ENCODE results near the gene SLC44A1.

SLC44A1 gene

DNA sequence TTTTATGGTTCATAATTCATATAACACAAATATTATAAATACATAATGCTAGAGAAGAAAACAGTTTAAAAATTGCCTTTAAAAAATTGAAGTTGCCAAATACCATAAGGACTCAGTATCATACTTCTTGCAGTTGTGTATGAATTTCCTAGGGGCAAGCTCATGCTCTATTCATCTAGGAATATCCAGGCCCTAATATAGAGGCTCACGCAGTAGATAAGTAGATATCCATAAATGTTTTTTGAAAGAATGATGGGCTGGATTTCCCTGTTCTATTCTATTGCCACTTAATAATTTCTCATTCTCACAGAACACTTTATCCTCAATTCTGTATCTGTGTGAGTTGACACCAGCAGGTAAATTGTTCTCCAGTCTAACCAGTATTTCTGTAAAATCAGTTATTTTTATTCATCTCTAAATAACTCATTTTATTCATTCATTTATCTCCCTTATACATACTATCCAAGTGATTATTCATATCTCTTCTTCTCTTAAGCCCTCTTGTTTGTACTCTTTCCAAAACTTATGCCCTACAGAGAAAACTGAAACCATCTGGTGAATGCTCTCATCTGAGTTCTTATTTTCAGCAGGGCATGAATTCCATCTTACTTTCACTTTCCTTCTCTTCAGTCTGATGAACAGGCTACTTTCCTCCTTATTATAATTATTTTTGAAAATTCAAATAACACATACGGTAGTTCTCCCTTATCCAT, 97.1 kb downstream of the SLC44A1 start:
- no peak for DNase-seq

DNA sequence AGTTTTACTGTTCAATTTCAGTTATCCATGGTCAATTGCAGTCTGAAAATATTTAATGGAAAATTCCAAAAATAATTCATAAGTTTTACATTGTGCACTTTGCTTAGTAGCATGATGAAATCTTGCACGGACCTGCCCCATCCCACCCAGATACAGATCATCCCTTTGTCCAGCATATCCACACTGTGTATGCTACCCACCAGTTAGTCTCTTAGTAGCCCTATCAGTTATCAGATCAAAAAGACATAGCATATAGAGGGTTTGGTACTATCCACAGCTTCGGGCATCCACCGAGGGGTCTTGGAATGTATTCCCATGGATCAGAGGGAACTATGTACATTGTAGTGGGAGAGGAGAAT, 97.7 kb downstream of the SLC44A1 start:
- DNase-seq = no peak

DNA sequence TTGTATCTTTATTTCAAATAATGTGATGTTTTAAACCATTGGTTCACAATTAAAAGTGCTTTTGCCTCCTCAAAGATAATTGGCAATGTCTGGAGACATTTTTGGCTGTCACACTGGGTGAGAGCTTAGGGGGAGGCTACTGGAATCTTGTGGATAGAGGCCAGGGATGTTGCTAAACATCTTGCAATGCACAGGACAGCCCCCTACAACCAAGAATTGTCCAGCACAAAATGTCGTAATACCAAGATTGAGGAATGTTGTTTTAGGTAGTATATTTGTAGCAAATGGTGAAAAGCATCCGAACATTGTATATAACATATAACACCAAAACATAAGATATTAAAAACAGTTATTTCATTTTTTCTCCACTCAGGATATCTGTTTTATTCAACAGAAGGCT, 99.8 kb downstream of the SLC44A1 start:
- DNase-seq = no peak

DNA sequence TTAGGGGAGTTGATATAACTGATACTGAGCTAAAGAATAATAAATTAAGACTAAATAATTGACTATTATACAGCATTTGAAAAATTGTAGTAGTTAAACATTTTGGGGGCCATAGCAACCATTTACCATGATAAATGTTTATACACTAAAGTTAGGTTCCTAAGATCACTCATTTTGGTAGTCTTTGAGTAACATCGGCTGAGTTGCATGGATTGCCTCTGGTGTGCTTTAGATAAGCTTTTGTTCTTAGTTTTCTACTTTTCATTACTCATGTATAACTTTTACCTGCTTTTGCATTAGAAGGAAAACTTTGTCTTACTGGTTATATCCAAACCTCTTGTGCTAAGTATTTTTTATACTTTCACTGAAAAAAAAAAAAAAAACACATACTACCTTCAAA, 101.2 kb downstream of the SLC44A1 start:
- DNase-seq = no peak

DNA sequence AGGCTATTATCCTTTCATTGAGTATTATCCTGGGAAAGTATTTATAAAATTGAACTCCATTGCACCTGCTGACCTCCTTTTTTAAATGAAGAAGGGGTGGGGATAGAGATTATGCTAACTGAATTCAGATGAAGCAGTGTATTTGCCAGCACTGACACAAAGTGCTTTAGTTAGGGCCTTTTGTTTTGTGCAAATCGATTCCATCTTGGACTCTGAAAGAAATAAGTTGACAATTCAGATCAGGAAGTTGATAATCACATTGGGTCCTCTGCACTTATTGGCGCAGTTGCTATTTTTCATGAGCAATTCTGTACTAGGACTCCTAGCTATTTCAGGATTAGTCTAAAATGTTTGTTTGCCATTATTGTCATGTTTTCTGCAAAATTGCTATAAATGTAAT, 101.8 kb downstream of the SLC44A1 start:
- DNase-seq = no peak

DNA sequence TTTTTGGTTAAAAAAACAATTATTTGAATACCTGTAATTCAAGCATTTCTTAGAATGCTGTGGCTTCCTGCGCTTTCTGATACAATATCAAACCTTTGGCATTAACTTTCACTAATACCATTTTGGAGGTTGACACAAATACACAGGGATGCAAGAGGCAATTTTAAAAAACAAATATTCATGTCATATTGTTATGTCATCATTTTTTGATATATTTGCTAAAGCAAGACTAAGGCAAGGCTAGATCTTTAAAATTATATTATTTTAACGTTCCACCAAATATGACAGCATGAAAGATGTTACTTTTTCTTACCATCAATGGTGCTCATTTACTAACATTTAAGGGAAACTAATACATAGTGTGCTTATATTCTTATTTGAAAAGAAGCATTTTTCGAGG, 110.0 kb downstream of the SLC44A1 start:
- DNase-seq = no peak

DNA sequence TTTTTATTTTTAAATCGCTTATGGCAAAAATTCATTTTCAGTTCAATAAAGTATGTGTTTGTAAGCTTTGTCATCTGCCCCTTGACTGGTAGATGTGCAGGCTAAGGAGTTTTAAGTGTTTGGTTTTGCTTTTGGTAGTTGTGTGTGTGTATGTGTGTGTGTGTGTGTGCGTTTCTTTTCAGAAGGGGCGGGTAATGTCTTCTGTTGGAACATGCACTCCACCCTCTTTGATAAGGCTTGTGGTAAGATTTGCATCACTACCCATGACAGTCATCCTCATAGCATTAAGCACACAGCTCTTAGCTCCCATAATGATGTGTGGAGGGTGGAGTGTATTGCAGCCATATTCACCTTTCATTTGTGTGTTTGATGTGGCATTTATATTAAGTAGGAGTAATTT, 111.3 kb downstream of the SLC44A1 start:
- DNase-seq = no peak

DNA sequence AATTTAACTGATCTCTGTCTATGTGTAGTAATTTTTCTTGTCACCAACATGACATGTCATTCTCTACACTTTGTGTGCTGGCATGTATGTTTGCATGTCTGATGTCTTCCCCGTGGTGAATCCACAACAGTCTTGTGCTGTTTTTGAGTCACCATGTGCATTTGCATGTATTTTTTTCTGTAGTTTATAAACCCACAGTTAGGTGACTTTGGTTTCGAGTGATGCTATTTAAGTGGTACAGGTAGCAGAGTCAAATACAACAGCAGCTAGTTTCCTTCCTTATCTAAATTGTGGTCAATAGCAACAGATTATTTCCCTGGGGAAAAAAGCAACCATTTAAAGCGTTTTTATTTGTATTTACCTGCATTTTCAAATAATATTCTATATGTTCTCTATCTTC, 113.5 kb downstream of the SLC44A1 start:
- no peak for DNase-seq

DNA sequence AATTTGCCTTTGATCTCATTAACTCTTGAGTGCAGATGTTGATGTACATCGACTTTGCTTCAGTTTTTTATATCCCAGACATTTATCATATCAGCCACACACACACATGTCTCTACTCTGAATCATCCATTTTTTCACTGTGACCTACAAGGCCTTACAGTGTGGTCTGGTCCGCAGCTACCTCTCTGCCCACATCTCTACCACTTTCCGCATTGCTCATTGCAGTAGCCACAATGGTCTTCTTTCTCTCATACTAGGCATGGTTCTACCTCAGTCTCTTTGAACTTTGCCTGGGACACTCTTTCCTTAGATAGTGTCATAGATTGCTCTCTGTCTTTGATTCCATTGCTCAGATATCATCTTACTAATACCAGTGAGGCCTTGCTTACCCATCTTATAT, 115.4 kb downstream of the SLC44A1 start:
- no peak for DNase-seq

DNA sequence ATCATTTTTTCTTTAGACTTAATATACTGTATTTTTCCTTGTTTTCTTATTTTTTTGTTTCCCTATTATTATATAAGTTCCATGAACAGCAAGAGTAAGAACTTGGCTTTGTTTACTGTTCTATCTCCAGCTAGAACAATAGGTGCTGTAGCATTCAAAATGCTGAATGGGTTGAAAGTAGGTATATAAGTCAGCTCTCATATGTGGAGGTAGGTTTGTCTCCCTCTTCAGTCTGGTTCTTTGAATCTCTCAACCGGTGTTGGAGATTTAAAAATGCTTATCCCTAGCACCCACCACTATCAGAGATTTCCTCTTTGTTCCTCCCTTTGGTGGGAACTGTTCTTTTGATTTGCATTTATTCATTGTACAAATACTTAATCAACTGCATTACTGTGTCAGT, 115.9 kb downstream of the SLC44A1 start:
- DNase-seq = no peak

DNA sequence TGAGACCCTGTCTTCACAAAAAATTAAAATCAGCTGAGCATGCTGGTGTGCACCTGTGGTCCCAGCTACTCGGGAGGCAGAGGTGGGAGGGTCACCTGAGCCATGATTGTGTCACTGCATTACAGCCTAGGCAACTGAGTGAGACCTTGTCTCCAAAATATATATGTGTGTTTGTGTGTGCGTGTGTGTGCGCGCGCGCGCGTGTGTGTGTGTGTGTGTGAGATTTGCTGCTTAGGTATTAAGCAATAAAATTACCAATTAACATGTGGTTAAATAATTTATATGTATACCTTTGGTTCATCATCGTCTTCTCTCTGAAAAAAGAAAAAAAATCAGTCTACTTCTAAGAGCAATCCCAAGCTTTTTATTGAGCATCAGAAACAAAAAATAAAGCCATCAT, 117.4 kb downstream of the SLC44A1 start:
- no peak for DNase-seq

DNA sequence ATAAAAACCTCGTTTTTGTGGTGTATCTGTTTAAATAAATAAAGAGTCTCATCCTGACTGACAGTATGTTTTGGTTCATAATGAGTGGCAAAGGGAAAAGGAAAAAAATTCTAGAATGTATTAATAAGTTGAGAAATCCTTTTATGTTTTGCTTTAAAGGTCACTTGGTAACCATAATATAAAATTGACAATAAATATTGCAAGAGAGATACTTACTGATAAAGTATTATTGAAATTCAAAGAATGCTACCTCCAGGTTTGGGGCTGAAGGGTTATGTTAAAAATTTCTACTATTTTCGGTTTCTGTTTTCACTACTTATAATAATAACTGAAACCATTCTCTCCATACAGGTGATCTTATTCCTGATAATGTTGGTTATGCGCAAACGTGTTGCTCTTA, 118.0 kb downstream of the SLC44A1 start:
- DNase-seq = no peak

DNA sequence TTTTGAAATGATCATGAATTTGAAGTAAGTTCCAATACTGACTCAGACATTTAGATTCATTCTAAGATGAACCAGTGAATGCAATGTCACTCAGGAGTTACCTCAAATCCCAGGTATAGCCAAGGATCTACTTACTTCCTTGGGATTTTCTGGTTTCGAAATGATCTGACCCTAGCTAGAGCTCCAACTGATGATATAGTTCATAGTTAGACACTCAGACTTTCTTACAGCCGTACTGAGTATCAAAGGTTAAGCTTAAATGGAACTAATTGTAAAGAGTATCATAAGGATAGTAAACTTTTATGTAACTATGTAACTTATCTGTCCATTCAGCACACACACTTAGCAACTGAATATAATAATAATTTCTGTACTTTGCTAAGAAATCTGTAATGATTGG, 119.4 kb downstream of the SLC44A1 start:
- no peak for DNase-seq

DNA sequence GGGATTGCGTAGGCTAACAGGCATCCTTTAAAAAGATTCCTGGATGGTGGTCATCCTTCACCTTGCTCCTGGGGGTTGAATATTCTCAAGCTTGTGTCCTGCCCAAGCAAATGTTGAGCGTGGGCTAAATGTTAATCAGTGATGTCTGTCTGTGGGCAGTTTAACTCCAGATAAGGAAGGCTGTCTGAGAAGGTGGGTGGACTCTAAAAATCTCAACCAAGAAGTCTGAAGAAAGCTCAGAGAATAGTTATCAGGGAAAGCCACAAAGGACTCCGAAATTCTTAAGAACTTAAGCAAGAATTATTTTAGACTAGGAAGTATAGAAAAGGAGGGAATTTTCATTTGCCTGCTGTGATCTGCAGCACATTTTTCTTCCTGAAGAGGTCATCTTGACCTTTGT, 125.5 kb downstream of the SLC44A1 start:
- DNase-seq = no peak

DNA sequence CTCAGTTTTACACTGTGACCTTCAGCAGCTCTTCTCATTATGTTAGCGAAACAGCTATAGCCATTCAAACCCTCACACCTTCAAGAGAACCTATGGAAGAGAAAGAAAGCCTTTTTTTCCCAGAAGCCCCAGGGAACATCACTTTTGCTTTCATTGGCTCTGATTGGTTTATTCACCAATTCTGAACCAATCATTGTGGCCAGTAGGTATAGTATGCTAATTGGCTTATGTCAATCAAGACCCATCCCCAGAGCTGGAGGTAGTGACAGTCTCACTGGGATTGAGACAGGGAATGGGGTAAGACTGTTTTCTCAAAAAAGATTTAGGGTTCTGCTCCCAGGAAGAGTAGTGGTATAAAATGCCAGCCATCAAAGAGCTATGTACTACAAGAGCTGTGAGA, 129.3 kb downstream of the SLC44A1 start:
- DNase-seq = no peak

DNA sequence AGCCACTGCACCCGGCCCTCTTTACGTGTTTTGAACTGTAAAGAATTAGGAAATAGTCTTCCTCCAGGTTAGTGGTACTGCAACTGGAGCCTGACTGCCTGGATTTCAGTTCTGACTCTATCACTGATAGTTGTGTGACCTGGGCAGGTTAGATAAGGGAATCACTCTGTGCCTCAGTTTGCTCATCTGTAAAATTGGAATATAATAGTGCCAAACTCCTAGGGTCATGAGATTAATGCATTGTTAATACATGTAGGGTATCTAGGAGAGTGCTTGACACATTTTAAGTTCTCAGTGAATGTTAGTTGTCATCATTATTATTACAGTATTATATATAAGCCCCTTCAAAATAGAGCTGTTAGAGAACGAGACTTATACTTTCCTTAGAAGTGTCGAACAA, 130.9 kb downstream of the SLC44A1 start:
- DNase-seq = no peak

DNA sequence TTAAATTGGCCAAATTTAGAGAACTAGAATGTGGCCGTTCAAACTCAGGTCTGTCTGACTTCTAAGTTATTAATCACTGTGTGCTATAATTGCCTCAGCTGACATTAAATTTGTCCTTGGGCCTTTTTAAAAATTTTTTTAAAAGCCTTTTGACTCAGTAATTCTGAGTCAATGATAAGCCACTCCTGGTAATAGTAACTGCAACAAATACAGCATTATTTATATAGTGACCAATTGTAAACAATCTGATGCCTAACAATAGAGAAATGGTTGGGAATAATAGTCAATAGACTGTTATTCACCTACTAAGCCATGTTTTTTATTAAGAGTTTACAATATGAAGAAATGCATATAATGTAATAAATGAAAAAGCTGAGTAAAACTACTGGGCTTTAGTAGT, 132.4 kb downstream of the SLC44A1 start:
- DNase-seq = no peak

DNA sequence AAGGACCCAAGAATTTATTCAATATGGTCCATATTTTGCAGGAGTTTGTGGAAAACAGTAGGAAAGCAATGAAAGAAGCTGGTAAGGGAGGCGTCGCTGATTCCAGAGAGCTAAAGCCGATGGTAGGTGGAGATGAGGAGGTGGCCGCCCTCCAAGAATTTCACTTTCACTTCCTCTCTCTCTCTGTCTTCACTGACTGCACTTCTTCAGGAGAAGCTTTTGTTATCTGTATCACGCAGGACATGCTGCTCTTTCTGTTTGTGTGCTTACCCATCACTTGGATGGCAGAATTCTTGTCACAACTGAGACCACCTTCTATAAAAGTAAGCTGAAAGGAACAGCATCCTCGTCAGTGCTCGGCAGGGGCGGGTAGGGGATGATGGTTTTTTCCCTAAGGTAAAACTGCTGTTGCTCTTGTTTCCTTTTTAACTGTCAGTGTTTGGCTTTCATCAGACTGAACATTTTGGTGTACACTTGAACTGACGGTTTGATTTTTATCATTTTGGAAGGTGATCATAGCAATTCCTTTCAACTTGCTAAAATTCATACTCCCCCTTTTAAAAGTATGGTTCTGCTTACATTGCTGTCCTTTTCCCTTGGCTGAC, 141.0 kb downstream of the SLC44A1 start:
- DNase-seq = no peak

DNA sequence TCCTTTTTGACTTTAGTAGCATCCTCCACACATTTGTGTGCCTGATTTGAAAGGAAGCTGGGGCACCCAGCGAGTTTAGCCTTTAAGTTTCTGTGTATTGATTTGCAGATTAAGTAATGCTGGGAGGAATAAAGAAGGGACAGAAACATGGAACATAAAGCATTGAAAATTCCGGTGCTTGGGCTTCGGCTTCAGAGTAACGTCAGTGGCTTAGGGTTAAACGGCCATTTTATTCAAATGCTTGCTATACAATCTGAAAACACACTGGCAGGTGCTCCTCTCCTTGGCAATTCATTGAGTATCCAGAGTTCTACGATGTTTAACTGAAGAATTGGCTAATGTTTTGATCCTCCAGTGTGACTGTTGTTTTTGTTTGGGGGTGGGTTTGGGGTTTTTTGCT, 145.3 kb downstream of the SLC44A1 start:
- no peak for DNase-seq

DNA sequence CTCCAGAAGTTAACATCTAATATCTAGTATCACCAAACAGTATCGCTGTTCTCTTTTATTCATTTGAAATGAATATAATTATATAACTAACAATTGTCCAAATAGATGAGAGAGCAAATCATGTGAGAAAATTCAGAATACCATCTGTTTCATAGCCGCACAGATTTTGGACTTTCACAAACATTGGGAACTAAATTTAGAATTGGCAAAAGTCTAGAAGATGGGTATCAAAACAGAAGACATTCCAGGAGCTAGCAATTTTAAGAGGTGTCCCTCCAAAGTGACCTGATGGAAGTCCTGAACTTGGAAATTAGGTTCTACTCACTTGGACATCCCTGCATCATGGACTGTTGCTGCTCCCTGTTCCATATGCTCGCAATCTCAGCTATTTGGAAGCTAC, 146.4 kb downstream of the SLC44A1 start:
- DNase-seq = no peak

DNA sequence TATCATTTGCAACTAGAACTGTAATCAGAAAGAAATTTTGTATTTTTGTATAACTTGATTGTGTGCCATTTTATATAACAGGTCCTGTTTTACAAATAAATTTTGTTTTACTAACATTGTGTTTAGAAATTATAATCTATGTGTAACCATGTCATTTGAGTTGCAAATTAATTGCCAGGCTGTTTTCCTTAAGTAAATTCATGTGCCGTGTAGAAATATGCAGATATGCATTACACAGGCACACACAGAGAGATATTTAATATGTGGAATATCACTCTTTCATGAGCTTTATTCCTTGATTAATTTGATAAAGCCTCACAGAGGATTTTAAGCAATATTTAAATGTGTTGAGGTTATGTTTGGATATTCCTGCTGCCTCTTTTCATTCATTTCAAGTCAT, 146.8 kb downstream of the SLC44A1 start:
- no peak for DNase-seq

DNA sequence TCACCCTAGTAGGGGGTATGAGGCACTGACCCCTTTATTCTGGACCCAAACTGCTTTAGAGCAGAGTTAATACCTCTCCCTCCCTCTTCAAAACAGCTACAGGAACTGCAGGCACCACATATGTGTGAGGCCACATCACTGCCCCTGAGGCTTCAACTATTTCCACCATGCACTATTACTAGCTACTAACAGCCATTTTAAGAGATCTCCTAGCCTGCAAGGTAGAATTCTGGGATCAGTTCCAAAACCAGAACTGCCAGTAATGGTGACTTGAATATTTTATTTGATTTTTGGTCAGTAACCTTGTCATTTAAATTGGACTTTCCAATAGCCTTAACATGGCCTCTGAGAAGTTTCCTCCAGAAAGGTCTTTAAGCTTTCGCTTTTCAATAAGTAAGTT, 148.1 kb downstream of the SLC44A1 start:
- no peak for DNase-seq

DNA sequence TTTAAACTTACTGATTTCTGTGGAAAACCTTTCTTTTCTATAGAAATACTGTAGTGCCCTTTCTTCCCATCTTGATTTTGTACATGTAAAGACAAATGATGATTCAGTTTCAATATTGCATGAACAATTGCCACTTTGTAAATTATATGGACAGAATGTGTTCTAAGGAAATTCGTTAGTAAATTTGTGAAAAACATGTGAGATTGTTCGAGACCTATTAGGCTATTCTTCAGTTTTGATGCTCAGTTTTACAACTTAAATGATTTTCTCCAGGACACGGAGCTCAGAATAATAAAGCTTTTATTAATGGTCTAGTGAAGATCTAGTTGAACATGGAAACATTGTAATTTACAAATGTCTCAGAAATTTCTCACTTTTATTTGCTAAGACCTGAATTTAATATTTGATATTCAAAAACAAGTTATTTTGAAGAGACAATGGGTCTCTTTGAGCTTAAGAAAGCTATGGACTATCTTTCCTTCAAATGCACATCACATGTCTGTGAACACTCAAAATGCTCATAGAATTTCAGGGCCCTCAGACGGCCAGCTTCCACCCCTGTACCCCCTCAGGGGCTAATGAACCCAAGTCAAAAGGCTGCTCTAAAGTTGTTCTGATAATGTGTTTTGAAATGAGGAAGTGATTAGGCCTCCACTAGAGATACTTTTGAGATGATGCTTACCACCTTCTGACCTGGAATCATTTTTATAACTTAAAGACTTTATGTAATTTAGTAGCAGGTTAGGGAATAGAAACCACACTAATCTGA, 149.3 kb downstream of the SLC44A1 start:
- DNase-seq = no peak

DNA sequence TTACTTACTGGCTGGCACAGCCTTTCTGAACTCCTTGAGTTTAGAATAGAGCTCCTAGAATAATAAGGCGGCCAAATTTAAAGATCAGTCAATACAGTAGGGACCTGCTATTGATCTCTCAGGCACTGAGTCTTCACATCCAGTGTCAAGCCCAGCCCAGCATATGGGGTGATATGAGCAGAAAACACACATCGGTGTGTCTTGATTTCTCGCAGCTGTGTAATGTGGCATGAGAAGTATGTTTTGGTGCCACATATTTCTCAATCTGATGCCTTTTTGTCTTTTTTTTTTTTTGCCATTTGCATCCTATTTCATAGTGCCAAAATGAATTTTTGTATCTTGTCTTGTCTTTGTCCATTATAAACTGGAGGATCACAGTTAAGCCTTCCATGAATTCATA, 152.0 kb downstream of the SLC44A1 start:
- DNase-seq = no peak

DNA sequence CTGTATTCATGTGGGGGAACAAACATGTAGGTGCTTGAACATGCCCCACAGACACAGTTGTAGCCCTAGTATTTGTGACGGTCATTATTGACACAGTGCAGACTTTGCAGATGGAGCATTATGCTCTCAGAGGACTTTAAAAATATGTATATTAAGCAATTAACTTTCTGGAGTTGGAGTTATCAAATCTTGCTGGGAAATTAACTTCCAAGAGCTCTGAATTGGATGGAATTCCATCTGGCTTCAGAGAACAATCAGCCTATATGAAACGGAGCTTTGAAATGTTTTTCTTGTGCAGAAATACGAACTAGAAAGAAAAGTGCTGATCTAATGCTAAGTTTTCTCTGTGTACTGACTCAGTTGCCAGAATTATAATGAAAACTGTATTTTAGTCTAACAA, 152.4 kb downstream of the SLC44A1 start:
- DNase-seq = no peak
